Neural progenitor cell (in vitro differentiated cells): ENCODE measurements around the gene HIC1. TPM values are rescaled to one million over a fixed set of nuclear protein-coding genes. Genes with fewer than 3 reads are reported as not detected.

Experiments
- DNase-seq: peaks from one replicate; pipeline ENCODE4 v3.0.0-alpha.2; 2016; ENCODE audit warnings: low spot score
- H2AFZ ChIP-seq: fragments of 200-600 bp; sonication (generic); replicated peaks from 2 replicates; pipeline ENCODE4 v1.6.1; 2016; ENCODE audit warnings: antibody characterized with exemption
- H3F3A ChIP-seq: fragments of 200-600 bp; sonication (generic); 2 replicates; pipeline ENCODE4 v1.6.1; 2016; ENCODE audit warnings: antibody characterized with exemption, low read depth
- H3K27ac ChIP-seq: fragments of 200-600 bp; sonication (generic); 2 replicates; pipeline ENCODE4 v1.5.1; 2016; ENCODE audit warnings: mild to moderate bottlenecking
- H3K27me3 ChIP-seq: fragments of 200-600 bp; sonication (generic); 2 replicates; pipeline ENCODE4 v1.6.1; 2016; ENCODE audit warnings: mild to moderate bottlenecking, moderate library complexity
- H3K36me3 ChIP-seq: fragments of 200-600 bp; sonication (generic); 2 replicates; pipeline ENCODE4 v1.5.1; 2016
- H3K4me1 ChIP-seq: fragments of 200-600 bp; sonication (generic); 2 replicates; pipeline ENCODE4 v1.6.1; 2016; ENCODE audit warnings: mixed run types
- H3K4me2 ChIP-seq: fragments of 200-600 bp; sonication (generic); 2 replicates; pipeline ENCODE4 v1.6.1; 2016
- H3K4me3 ChIP-seq: fragments of 200-600 bp; sonication (generic); 2 replicates; pipeline ENCODE4 v1.5.1; 2016
- H3K79me2 ChIP-seq: fragments of 200-600 bp; sonication (generic); 2 replicates; pipeline ENCODE4 v1.6.1; 2016; ENCODE audit warnings: low read depth
- H3K9ac ChIP-seq: fragments of 200-600 bp; sonication (generic); 2 replicates; pipeline ENCODE4 v1.6.1; 2016
- H3K9me3 ChIP-seq: fragments of 200-600 bp; sonication (generic); 2 replicates; pipeline ENCODE4 v1.5.1; 2016; ENCODE audit warnings: low read depth
- H4K20me1 ChIP-seq: fragments of 200-600 bp; sonication (generic); 2 replicates; pipeline ENCODE4 v1.6.1; 2016; ENCODE audit warnings: low read depth
- H3K27ac Mint-ChIP-seq: 3 replicates; pipeline ENCODE4 v1.8.0; 2021; ENCODE audit warnings: mixed read lengths
- H3K27me3 Mint-ChIP-seq: 2 replicates; pipeline ENCODE4 v1.8.0; 2022; ENCODE audit warnings: low read depth, mild to moderate bottlenecking, inconsistent platforms, moderate library complexity, mixed read lengths; ENCODE audit not compliant: insufficient read depth
- H3K36me3 Mint-ChIP-seq: 3 replicates; pipeline ENCODE4 v1.8.0; 2021; ENCODE audit warnings: mixed read lengths
- H3K4me1 Mint-ChIP-seq: 3 replicates; pipeline ENCODE4 v1.8.0; 2021; ENCODE audit warnings: mixed read lengths
- H3K4me3 Mint-ChIP-seq: 3 replicates; pipeline ENCODE4 v1.8.0; 2021; ENCODE audit warnings: mild to moderate bottlenecking, moderate library complexity, mixed read lengths
- H3K9me3 Mint-ChIP-seq: 3 replicates; pipeline ENCODE4 v1.8.0; 2020; ENCODE audit warnings: mixed read lengths
- EZH2 ChIP-seq: fragments of 200-600 bp; sonication (generic); IDR thresholded peaks from 2 replicates; pipeline ENCODE4 v1.6.1; 2017; ENCODE audit warnings: antibody characterized with exemption, mild to moderate bottlenecking, moderate library complexity
- EZH2phosphoT487 ChIP-seq: fragments of 200-600 bp; sonication (generic); IDR thresholded peaks from 2 replicates; pipeline ENCODE4 v1.6.1; 2017; ENCODE audit warnings: antibody characterized with exemption
- total RNA-seq: library from RNA; depleted of rRNA; stranded (reverse); fragments of >200 nt; gene quantifications from 2 replicates; pipeline ENCODE4 v1.2.3, GENCODE V29; 2015; ENCODE audit warnings: low replicate concordance
- TF ChIP-seq, protein P1 (sequence below): fragments of 200-600 bp; sonication (generic); IDR thresholded peaks from 2 replicates; pipeline ENCODE4 v1.5.1; 2017; ENCODE audit warnings: antibody characterized with exemption, mild to moderate bottlenecking

Gene HIC1
- total RNA-seq, 1 donor from 2014 or later: not detected

DNA sequence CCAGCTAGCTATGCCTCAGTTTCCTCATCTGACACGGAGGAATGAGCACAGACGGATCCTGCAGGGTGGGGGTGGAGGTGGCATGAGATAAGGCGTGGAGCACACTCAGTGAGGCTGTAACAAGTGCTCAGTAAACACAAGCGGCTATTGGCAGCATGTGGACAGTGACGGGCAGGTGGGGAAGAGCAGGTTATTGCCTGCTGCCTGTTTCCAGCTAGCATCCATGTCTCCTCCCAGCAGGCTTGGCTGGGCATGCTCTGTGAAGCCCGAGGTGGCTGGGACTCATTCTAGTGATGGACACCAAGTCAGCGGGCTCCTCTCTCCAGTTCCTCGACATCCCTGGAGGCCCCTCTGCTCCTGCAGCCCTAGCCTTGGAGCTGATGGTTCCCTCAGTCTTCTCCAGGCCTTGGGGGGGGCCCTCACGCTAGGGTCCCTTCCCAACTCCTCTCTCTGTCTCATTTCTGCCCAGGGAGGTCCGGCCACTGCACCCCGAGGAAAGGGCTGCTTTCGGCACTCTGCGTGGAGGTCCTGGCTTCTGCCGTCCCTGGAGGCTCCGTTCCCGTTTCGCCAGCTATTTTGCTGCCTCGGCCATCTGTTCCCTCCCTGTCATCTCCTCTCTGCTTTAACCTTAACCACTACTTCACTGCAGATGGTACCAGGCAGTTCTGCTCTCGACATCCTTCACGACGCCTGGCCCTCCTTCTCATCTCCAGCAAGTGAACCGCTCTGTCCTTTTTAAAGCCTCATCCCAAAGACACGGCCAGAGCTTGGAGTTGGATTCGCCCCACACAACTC is 36.0 kb upstream of the HIC1 start:
- peaks cover 56% of the 10 kb centered on the region for H3K4me1 Mint-ChIP-seq
- H3K27me3 Mint-ChIP-seq: peaks cover 15% of the 10 kb centered on the region
- no peak overlapping the region for H2AFZ ChIP-seq
- H3K4me1 ChIP-seq: peaks cover 13% of the 10 kb centered on the region
- H4K20me1 ChIP-seq: peaks cover 4% of the 10 kb centered on the region
- peak overlapping the region; percentile 86 for H3K27ac Mint-ChIP-seq
- no peaks in the 10 kb centered on the region for H3K36me3 ChIP-seq
- peaks cover 13% of the 10 kb centered on the region for H3F3A ChIP-seq
- no peaks in the 10 kb centered on the region for H3K9me3 ChIP-seq
- H3K79me2 ChIP-seq: no peaks in the 10 kb centered on the region
- no peak overlapping the region for H3K9ac ChIP-seq
- H3K4me3 Mint-ChIP-seq: peak overlapping the region; percentile 28
- TF ChIP-seq, protein P1, sequence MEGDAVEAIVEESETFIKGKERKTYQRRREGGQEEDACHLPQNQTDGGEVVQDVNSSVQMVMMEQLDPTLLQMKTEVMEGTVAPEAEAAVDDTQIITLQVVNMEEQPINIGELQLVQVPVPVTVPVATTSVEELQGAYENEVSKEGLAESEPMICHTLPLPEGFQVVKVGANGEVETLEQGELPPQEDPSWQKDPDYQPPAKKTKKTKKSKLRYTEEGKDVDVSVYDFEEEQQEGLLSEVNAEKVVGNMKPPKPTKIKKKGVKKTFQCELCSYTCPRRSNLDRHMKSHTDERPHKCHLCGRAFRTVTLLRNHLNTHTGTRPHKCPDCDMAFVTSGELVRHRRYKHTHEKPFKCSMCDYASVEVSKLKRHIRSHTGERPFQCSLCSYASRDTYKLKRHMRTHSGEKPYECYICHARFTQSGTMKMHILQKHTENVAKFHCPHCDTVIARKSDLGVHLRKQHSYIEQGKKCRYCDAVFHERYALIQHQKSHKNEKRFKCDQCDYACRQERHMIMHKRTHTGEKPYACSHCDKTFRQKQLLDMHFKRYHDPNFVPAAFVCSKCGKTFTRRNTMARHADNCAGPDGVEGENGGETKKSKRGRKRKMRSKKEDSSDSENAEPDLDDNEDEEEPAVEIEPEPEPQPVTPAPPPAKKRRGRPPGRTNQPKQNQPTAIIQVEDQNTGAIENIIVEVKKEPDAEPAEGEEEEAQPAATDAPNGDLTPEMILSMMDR: no peak
- TF ChIP-seq EZH2: no peak
- no peak for TF ChIP-seq EZH2phosphoT487
- H3K9me3 Mint-ChIP-seq: no peaks in the 10 kb centered on the region
- peaks cover 99% of the 10 kb centered on the region for H3K27me3 ChIP-seq
- H3K4me3 ChIP-seq: no peak overlapping the region
- no peak for DNase-seq
- H3K4me2 ChIP-seq: no peak overlapping the region
- H3K27ac ChIP-seq: no peak overlapping the region
- no peaks in the 10 kb centered on the region for H3K36me3 Mint-ChIP-seq

DNA sequence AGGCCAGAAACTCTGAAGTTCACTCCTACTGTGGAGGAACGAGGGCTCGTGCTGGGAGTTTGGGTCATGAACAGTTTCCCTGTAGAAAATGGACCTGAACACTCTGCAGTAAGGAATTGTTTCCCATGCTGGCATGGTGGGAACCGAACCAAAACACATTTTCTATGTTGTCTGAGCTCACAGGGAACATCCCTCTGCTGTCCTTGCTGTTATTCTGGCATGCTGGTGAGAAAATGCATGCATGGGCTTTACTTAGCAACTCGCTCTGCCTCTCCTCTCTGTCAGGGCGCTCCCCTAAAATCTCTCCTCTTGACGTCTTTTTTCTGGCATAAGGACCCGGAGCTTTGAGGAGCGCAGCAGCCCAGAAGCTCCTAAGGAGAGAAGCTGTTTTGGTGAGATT is 35.2 kb upstream of the HIC1 start:
- no peak overlapping the region for H3K27ac Mint-ChIP-seq
- no peak overlapping the region for H3K9ac ChIP-seq
- H3K4me1 ChIP-seq: peaks cover 21% of the 10 kb centered on the region
- peaks cover 54% of the 10 kb centered on the region for H3K4me1 Mint-ChIP-seq
- peaks cover 4% of the 10 kb centered on the region for H4K20me1 ChIP-seq
- H3K79me2 ChIP-seq: no peaks in the 10 kb centered on the region
- peaks cover 21% of the 10 kb centered on the region for H3F3A ChIP-seq
- H3K9me3 Mint-ChIP-seq: no peaks in the 10 kb centered on the region
- H3K4me2 ChIP-seq: no peak overlapping the region
- H2AFZ ChIP-seq: no peak overlapping the region
- no peaks in the 10 kb centered on the region for H3K36me3 Mint-ChIP-seq
- peaks cover 99% of the 10 kb centered on the region for H3K27me3 ChIP-seq
- no peak overlapping the region for H3K4me3 ChIP-seq
- no peak for TF ChIP-seq EZH2
- TF ChIP-seq, protein P1: no peak
- TF ChIP-seq EZH2phosphoT487: no peak
- no peaks in the 10 kb centered on the region for H3K36me3 ChIP-seq
- H3K27me3 Mint-ChIP-seq: peaks cover 16% of the 10 kb centered on the region
- DNase-seq: no peak
- no peak overlapping the region for H3K27ac ChIP-seq
- no peaks in the 10 kb centered on the region for H3K9me3 ChIP-seq
- H3K4me3 Mint-ChIP-seq: peak overlapping the region; percentile 28

DNA sequence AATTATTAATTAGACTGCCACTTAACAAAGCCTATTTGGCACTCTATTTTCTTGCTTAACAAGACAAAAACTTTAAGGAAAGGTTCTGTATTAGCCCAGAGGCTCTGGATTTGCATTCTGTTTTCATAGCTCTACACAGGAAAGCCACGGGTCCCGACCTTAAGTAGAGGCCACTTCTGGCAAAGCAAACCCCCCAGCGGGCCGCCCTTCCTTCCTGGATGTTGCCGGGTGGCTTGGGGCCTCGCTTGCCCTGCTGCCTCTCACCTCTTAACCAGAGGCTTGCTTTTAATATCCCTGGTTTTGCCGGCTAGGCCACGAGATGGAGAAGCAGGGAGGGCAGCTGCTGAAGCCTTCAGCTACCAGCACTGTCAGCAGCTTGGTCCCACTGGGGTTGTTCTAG is 34.2 kb upstream of the HIC1 start:
- no peak for TF ChIP-seq EZH2phosphoT487
- no peak for TF ChIP-seq EZH2
- TF ChIP-seq, protein P1: no peak
- H3K4me1 ChIP-seq: peaks cover 22% of the 10 kb centered on the region
- no peak for DNase-seq

More for the DNA sequence above, 34.2 kb upstream of the HIC1 start:
- H3K27me3 ChIP-seq: peaks cover 99% of the 10 kb centered on the region
- no peak overlapping the region for H3K9ac ChIP-seq
- H3K36me3 ChIP-seq: no peaks in the 10 kb centered on the region
- no peaks in the 10 kb centered on the region for H3K9me3 Mint-ChIP-seq
- no peaks in the 10 kb centered on the region for H3K36me3 Mint-ChIP-seq
- H3K4me2 ChIP-seq: no peak overlapping the region
- H3K27me3 Mint-ChIP-seq: peaks cover 17% of the 10 kb centered on the region
- H3K9me3 ChIP-seq: no peaks in the 10 kb centered on the region
- peaks cover 45% of the 10 kb centered on the region for H3K4me1 Mint-ChIP-seq
- no peaks in the 10 kb centered on the region for H3K79me2 ChIP-seq
- no peak overlapping the region for H2AFZ ChIP-seq
- peaks cover 4% of the 10 kb centered on the region for H4K20me1 ChIP-seq
- H3K4me3 Mint-ChIP-seq: no peak overlapping the region
- no peak overlapping the region for H3K27ac ChIP-seq
- H3K27ac Mint-ChIP-seq: no peak overlapping the region
- peaks cover 27% of the 10 kb centered on the region for H3F3A ChIP-seq
- H3K4me3 ChIP-seq: no peak overlapping the region
